ENCODE data around the gene TANK.
"Not testable (repeated sequence)": the region's sequence is repeated elsewhere in the genome, so short reads cannot be mapped to it uniquely, and the experiment has no call there.

Gene TANK

DNA sequence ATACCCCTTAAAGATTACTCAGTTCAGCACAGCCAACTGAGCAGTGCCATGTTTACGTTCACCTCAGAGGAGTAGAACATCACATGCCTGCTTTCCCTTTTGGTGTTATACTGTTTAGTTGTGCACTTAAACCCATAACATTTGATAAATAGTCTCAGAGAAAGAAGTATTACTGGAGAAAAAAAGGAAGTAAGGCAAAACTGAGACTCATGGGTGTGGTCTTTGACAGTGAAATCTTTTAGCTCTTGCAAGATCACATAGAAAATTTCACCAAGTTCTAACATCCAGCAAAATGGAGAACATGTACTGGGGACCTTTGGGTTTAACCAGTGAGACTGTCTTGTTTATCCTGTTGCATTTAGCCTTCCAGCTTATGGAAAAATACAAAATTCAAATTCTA is 5.6 kb downstream of the TANK start:
- DNase-seq: no peak

DNA sequence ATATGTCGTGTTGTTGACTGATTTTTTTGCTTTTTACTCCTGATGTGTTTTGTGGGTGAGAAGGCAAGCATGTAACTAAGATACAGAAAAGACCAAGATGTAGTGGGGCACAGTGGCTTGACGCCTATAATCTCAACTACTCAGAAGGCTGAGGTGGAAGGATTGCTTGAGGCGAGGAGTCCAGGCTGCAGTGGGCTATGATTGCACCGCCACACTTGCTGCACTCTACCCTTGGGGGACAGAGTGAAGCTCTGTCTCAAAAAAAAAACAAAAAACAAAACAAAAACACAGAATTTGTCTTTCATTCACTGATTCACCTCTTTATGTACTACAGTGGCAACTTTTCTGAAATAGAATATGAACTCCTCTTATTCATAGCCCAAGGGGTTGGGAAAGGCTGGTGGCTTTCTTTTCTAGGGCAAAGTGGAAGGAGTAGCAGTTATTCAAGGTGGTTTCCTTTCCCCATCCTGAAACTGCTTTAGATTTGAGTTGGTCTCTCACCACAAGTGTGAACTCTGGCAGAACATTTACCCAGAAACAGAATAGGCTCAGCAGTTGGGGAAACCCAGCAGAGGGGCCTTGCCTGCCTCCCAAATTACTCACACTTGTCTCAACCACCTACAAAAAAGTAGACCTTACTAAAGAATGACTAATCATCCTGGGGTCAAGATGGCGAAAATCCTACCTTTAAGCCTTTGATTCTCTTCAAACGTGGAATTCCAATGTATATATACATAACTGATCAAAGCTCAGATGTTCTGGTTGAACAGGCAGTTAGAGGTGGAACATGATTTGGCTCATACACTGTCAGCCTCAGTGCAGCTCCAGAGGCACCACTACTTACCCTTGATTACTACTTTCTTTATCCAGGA is 6.5 kb downstream of the TANK start:
- DNase-seq: no peak

DNA sequence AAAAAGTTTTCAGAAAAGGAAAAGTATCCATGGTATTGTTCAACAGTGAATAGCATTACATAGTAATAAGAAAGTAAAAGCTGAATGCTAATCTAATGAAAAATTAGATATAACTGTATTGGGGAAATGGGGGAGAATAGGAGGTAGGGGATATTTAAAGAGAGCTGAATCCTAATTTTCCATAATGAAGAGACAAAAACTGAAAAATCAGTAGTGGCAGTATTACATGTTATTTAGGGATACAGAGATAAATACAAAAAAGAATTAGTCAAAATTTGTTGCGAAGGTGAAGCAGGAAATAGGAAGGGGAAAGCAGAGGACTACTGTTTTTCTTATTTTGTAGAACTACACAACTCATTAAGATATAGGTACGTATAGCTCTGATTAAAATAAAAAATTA is 9.1 kb downstream of the TANK start:
- no peak for DNase-seq

DNA sequence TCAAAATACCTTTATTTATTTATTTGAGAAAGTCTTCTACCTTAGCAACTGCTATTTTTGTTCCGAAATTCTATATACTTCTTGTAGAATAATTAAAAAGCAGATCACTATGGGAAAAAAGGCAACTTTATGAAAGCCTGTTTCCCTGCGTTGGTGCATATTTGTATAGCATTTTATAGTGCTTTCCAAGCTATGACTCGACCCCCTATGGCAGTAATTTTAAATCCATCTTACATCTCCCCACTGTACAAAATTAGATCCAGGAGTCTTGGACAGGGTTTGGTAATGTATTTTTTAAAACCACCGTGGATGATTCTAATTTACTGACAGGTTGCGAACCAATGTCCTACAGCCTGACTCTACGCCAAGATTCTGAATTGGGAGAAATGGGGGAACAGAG is 10.1 kb downstream of the TANK start:
- DNase-seq: no peak

DNA sequence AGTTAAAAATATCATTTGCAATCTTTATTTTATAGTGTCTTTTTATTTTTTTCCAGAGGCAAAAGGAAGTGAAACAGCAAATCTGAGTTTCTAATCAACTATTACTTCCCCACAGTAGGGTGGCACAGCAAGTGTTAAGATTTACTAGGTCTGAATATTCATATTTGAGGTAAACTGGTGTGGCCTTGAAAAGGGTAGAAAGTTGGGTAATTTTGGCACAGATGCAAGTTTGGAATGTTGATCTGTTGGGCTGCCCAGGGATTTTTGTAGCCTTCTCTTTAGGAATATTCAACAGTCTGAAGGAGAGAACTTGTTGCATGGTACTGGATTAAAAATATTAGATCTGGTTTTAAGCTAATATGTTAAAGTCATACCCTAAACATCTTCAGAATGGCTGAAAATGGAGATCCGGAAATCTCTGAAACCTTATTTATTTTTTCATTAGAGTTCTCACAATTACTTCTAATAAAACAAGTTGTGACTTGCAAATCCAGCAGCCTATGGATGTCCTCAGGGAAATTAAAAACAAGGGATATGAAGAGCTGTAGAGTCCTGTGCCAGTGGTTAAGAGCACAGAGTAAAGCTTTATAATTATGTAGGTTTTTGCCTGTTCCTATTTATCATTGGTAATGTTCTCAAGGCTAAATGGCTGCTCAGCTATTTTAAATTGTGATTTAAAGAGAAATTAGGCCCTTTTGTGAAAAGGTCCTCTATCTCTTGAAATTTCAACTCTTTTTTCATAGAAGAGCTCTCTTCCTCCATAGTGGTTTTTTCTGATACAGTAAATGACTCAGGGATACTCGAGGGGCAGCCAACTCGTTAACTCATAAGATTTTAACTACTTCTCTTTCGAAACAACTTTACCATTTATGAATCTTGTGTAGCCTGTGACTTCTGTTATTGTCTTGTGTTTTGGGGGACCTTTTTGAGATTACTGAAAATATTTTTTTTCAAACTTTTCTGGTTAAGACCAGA is 11.0 kb downstream of the TANK start:
- no peak for DNase-seq

DNA sequence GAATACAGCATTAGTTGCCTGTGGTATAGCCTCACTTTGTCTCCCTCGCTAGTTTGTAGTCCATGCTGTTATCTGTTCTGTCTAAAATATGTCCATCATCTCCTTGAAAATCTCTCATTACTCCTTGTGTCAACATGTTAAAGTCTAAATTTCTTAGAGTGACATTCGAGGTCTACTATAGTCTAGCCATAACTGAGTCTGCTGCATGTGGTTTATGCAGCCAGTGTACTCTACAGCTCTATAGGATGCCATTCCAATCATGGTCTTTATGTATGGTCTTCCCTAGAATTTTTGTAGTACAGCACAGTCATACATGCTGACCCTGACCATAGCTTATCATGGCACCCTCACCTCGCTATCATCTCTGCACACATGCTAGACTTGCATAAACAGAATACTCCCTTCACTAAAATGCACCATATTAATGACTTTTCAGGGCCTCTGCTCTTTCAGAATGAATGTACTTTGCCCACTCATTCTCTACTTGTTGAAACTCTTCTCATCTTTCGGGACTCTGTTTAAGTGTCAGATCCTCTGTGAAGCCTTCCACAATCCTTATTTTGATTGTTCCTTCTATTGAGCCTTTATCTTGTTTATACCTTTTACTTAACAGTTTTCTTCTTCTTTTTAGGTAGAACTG is 12.8 kb downstream of the TANK start:
- DNase-seq: no peak

DNA sequence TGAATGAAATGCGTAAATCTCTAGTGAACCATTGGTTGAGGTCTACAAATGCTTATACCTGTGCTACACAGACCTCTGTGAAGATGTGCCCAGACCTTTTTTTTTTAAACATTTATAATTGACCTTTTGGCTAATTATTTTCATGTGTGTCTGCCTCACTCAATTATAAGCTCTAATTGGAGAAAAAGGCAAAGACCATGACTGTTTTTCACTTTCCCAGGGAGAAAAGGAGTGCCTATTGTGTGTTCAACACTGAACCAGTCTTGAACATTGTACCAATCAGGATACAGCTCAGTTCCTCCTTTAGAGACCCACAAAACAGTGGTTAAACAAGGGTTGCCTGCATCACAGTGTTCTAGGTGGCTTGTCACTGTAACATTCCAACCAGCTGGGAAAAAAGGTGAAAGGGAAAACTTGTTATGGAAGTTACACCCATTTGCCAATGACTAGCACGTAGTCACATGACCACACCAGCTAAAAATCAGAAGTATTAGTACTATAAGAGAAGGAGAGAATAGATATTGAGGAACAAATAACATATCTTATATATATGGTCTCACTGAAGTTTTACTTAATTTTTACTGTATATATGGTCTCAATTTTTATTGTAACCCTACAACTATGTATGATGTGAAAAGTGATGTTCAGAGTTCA is 13.4 kb downstream of the TANK start:
- no peak for DNase-seq

DNA sequence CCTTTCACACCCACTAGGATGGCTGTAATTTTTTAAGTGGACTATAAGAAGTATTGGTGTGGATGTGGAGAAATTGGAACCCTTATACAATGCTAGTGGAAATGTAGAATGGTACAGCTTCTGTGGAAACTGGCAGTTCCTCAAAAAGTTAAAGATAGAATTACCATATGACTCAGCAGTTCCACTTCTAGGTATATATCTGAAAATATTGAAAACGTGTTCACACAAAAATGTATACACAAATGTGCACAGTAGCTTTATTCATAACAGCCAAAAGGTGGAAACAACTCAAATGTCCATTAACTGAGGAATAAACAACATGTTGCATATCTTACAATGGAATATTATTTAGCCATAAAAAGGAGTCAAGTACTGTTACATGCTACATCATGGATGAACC is 17.7 kb downstream of the TANK start:
- DNase-seq: no peak

DNA sequence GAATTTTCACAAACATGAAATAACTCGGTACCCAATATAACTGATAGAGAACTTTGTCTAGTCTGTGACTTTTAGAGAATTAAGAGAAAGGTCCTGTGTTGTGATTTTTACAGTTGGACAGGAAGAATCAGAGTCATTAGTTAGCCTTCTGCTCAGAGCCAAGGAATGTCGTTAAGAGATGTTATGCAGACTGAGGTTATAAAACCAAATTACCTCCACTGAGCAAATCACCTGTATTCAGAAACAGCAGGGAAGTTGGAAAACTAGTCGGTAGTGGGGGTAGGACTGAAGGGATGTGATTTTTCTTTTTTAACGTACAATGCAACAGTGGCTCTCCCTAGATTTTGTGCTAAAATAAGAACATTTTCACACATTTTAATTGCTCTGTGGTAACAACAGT is 18.5 kb downstream of the TANK start:
- no peak for DNase-seq

DNA sequence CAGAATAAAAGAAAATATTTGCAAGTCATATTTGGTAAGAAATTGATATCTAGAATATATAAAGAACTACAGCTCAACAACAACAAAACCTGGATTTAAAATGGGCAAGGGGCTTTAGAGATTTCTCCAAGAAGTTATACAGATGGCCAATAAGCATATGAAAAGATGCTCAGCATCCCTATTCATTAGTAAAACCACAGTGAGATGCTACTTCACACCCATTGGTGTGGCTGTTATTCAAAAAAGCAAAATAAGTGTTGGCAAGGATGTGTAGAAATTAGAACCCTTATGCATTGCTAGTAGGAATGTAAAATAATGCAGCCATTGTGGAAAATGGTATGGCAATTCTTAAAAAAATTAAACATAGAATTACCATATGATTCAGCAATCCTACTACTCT is 29.8 kb downstream of the TANK start:
- no peak for DNase-seq

DNA sequence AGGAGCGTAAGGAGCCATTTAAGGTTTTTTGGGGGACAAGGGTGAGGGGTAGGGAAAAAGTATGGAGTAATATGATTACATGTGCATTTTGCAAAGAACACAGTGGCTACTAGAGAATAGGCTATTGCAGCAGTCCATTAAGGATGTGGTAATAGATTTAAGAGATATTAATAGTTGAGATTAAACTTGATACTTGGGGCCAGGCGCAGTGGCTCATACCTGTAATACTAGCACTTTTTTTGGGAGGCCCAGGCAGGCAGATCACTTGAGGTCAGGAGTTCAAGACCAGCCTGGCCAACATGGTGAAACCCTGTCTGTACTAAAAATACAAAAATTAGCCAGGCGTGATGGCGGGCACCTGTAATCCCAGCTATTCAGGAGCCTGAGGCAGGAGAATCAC is 35.4 kb downstream of the TANK start:
- not testable (repeated sequence) for DNase-seq

DNA sequence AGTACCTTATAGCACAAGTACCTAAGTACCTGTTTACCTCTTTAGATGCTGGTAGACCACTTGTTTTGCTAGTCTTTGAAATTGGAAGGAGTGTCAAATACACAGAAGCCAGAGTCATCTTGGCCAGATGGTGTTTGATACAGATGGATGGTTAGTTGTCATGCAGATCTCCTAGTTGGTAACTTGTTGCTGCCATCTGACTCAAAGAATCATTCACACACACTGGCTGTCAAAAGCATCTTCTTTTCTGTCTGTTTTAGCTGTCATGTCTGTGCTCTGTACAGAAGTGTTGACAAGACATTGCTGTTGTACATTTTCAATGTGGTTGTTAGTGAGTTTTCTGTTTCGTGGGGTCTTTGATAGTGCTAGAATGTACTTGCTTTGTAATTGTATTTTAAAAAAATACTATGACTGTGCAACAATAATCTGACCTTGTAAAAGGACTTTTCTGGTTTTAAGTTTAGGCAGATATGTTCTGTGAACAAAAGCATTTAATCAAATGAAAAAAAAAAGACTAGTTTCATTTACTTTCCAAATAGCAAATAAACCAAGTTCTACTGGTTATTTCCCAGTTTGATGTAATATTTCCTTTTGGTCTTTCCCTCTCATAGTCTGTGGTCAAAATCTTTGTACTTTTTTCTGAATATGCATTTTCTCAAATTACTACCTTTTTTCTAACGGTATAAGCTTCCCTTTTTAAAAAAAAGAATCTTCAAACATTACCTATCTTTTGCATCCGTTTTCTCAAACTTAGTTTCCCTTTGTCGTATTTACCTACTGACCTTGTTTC is 39.9 kb downstream of the TANK start:
- no peak for DNase-seq

DNA sequence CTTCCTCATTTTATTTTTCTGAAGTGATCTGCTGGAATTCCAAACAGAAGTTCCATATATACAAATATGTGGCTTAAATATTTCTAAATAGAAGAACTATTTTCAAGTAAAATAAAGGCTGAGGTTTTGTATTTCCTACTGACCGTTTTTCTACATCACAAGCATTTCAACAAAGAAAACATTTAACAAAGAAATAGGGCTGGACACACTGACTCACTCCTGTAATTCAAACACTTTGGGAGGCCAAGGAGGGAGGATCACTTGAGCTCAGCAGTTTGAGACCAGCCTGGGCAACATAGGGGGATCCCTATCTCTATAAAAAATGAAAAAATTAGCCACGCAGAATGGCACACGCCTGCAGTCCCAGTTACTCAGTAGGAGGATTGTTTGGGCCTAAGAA is 44.6 kb downstream of the TANK start:
- no peak for DNase-seq

DNA sequence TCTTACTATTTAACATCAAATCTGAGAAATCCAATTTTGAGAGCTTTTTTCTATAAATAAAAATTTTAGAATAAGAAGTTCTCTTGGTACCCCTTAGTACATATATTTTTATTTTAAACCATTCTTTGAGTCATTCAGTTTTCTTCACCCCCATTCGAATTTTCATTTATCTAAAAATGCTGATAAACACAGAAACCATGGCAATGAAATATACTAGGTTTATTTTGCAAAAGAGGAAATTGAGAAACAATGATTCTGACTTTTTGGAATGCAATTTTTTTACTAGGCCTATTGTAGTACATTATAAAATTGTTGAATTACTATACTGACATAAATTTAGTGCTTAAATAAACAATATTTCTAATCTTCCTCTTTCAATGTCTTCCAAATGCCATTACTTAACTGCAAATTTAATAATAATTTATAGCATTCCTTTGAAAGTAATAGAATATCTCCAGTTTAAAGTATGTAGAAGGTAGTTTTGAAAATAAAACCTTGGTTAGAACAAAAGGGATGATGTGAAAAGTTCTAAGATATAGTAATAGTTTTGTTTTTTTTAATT is 46.3 kb downstream of the TANK start:
- DNase-seq: no peak

DNA sequence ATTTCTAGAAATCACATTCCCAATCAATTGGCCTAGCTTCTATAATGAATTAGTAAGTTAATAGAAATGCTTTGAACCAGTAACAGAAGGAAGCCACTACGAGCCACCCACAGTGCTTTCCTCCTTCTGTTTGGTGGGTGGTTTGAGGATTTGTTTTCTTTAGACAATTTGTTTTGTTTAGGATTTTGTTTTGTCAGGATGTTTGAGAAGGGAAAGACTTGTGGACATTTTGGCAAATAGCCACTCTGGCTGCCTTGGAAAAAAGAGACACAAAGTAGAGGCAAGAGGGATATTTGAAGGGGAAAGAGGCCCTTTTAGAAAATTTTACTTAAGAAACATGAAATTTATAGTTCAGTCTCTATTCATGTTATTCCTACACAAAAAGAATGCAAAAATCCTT is 47.7 kb downstream of the TANK start:
- no peak for DNase-seq

DNA sequence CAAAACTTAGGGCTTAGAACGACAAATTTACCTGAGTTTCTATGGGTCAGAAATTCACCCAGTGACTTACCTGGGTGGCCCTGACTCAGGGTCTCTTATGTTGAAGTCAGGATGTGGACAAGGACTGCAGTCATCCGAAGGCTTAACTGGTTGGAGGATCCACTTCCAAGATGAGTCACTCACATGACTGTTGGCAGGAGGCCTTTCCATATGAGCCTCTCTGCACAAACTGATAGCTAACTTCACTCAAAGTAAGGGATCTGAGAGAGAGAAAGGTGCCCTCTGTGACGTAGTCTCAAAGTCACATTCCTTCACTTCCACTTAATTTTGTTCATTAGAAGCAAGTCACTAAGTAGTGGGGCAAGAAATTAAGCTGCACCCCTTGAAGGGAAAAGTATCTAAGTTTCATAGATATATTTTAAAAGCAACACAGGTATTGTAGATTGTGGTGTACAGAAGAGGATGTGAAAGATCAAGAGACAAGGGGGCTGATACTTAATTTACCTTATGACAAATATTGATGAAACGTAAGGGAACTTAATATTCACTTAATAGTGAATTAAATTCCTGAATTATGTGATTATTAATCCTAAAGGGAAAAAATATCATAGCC is 48.4 kb downstream of the TANK start:
- no peak for DNase-seq

DNA sequence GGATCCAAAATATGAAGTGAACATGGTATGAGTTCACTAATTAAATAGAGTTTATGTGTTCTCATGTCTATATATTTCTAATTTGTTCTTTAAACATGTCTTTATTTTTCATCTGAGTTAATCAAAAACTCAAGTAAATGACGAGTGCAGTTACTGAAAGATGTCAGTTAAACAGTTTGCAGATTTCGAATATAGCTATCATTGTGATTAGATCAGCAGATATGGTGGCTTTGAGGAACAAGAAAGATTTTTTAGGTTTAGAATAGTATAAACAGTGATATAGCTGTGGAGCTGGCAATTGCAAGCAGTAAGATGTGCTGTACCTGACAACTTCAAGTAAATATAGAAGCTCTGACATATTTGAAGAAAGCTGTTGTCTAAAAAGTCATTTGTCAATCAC is 49.7 kb downstream of the TANK start:
- DNase-seq: no peak

DNA sequence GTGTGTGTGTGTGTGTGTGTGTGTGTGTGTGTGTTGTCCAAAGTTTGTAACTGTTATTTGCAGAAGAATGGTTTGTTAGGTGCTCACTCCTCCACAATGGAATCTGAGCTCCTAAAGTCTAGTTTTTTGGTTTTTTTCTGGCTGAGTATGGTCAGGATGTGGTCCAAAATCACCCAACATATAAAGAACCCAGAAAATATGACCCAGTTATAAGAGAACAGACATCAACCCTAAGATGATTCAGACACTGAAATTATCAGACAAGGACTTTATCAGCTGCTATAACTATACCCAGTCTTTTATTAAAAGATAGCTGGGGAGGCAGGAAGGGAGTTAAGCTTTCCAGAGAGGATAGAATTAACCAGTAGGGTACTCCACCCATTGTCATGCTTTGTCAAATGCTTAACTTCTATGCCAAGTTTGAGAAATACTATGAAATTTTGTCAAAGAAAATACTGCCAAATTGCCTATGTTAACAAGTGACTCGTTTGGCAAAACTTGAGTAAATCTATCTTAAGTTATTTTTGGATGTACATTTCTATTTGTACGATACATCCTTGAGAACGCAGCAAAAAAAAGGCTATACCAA is 57.5 kb downstream of the TANK start:
- no peak for DNase-seq

DNA sequence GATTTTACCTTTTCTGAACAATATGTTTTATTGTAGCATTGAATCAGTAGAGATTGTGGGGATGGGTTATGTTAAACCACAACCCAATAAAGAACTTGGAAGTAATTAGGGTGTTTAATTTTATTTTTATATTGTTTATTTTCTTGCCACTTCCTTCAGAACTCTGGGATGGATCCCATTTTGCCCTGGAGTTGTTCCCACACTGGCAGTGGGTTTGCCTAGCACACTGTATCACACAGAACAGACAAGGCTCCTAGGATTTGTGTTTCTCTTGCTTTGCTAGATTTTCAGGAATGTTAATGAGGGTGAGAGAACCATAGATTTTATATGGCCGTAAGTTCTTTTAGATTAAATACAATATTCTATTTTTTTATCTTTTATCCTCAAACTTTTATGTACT is 59.0 kb downstream of the TANK start:
- no peak for DNase-seq

All from amygdala (tissue), 56 donors.